ENCODE measurements around the gene TSPAN17.
A peak's percentile ranks its signal among the peaks of the same experiment; 100 is the strongest.

The TSPAN17 gene

DNA sequence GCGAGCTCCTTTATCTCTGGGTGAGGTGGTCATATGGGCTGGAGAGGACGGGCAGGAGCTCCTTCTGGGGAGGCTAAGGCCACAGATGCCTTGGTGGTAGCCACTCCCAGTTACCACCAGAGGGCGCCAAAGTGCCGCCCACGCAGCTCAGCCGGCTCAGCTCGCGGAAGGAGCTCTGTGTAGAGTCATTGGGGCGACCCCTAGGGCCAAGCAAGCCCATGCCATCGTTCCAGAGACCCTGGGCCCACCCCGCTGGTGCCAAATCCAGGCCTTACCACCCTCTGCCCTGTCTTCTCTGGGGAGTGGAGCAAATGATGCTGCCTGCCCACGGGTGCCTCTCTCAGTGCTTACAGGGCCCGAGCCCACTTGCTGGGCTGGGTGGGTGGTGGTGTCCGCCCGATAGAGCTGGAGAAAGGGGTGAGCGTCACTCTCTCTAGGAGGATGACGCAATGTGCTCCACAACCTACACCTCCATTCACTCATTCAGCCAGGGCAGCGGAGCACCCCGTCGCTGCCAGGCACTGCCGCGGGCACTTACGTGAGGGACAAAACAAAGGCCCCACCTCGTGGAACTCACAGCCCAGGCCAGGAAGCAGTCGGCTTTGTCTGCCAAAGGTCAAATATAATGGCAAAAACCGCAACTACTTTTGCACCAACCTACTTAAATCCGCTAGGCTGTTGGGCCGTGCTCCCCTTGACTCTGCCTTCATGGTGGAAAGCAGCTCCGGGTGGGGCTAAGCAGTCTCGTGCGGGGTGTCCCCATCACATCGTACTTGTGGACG, 13.8 kb downstream of the TSPAN17 start:
- peak; percentile 56 to 75 (median 68) for DNase-seq

- no peak for DNase-seq
Observed at GRCh38 chr5:176661676-176662075, 14.4 kb downstream of the TSPAN17 start.

- no peak for DNase-seq
Observed at GRCh38 chr5:176662371-176663333, 15.4 kb downstream of the TSPAN17 start.

DNA sequence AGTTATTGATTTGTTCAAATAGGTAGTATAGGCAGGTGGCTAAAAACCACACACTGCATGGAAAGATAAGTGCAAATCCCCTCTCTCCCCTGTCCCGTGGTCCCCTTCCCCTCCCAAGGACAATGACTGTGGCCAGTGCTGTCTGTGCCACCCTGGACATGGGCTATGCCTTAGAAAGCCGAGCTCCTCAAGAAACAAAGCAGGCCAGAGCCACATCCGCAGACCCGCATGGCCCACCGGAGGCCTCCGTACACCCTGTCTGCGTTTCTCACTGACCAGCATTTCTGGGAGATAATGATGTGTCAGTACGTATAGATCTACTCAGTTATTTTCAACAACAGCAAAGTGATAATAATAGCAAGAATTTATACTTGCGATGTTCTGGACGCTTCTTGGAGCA, 16.3 kb downstream of the TSPAN17 start:
- no peak for DNase-seq

- DNase-seq, result no peak
Observed at GRCh38 chr5:176664479-176664878, 17.2 kb downstream of the TSPAN17 start.

DNA sequence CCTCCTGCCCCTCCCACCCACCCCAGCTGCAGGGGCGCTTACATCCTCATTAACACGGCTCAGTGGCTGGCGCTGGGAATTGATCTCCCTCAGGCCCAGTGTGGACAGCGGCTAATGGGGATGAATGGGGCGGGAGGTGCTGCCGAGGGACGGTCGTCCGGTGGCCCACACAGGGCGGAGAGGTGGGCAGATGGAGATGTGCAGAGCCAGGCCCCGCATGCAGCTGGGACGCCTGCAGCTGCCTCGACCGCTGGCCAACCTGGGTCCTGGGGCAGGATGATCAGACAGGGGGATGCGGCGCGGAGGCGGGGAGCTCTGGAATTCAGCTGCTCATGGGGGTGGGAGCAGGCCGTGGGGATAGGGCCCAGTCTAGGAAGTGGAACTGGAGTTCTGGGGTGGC, 17.6 kb downstream of the TSPAN17 start:
- DNase-seq, result no peak

- no peak for DNase-seq
Observed at GRCh38 chr5:176665517-176665916, 18.2 kb downstream of the TSPAN17 start.

GRCh38 chr5:176667637-176668036, 20.4 kb downstream of the TSPAN17 start:
- DNase-seq, result no peak

DNA sequence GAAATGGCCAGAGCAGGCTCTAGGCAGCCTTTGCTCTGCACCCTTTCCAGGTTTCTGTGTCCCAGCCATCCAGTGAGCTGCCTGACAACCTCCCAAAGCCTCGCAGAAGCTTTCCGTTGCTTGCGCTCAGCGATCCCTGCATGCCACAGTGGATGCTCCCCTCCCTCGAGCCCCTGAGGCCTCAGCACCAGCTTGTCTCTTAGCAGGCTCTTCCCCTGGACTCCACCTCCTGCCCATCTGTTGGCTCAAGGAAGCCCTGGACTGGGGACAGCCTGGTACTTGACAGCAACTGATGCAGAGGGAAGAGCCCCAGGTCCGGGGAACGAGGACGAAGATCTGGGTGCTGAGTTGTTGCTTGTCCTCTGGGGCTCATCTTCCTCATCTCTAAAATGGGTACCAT, 23.2 kb downstream of the TSPAN17 start:
- no peak for DNase-seq

DNA sequence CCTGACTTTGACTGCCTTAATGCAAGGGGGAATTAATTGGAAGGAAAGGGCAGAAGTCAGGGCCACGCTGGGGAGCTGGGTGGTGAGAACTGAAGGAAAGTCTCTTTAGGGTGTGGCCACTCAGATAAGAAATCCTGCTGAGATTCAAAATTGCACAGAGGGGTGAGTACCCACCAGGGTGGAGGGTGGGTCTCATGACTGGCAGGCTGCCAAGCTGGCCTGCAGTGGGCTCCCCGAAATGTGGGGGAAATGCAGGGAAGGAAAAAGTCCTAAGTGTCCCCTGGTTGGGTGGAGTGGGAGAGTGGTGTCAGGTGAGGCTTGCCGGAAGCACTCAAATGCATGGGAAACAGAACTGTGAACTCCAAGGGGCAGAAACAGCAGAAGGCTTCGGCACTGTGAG, 24.1 kb downstream of the TSPAN17 start:
- no peak for DNase-seq

DNA sequence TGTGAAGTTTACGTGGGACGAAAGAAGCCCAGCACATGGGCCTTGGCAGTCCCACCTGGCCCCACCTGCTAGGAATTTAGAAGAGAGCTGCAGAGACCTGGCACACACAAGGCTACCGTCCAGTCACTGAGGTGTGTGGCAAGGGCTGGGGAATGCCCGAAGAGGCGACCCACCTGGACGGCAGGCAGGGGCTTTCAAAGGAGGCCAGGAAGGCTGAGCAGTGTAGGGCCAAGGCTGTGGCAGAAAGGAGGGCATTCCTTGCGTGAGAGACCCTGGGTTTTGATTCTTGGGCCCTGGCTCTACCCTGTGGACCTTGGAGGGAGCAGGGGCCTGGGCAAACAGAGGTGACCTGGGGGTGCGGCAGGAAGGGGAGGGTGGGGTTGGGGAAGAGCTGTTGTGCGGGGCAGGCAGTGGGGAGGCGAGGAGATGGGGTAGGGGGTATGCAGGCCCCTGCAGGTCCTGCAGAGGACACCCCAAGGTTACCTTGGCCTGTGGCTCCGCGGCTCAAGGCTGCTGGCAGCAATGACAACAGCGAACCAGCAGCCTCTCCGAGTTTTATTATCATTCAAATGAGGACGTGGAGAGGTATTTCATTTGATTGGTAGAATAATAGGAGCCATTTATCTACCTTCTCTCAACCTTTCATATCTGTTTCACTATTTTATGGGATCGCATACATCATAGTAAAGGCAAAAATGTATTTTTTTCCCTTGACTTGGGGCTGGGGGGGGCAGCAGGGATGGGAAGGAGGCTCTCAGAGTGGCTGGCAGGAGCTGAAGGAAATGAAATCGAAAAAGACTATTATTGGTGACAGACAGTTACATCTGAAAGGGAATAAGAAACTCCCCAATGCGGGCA, 24.8 kb downstream of the TSPAN17 start:
- no peak for DNase-seq

- DNase-seq, result no peak
Observed at GRCh38 chr5:176673651-176674583, 26.6 kb downstream of the TSPAN17 start.

DNA sequence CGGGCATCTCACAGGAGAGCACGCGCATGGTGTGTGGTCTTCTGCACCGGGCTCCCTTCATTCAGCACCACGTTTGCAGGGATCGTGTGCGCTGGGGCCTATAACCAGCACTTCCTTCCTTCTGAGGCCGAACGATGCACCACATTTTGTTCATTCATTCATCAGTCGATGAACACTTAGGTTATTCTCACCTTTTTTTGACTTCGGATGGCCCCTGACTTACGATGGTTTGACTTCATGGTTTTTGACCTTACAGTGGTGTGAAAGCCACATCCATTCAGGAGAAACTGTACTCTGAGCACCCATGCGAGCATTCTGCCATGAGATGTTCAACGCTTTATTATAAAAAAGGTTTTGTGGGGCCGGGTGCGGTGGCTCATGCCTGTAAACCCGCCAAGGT, 27.5 kb downstream of the TSPAN17 start:
- no peak for DNase-seq

GRCh38 chr5:176675676-176676360, 28.5 kb downstream of the TSPAN17 start:
- no peak for DNase-seq

DNA sequence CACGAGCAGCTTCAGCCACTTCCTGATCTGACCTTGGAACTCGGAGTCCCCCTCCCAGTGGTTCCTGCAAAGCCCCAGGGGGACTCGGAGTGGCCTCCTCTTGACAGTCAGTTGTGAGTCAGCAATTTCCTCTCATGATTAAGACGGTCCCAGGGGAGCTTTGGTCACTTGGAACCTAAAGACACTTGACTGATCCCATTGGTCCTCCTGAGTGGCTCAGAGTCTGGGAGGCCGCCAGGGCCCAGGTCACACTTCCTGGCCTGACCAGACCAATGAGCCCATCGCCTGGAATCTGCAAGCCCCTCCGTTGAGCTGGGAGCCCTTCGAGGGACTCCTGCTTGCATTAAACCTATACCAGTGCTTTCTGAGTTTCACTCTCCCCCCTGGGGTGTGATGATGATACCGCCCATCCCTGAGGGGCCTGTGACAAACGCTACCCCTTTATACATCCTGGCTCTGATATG, 29.1 kb downstream of the TSPAN17 start:
- DNase-seq, result no peak

DNA sequence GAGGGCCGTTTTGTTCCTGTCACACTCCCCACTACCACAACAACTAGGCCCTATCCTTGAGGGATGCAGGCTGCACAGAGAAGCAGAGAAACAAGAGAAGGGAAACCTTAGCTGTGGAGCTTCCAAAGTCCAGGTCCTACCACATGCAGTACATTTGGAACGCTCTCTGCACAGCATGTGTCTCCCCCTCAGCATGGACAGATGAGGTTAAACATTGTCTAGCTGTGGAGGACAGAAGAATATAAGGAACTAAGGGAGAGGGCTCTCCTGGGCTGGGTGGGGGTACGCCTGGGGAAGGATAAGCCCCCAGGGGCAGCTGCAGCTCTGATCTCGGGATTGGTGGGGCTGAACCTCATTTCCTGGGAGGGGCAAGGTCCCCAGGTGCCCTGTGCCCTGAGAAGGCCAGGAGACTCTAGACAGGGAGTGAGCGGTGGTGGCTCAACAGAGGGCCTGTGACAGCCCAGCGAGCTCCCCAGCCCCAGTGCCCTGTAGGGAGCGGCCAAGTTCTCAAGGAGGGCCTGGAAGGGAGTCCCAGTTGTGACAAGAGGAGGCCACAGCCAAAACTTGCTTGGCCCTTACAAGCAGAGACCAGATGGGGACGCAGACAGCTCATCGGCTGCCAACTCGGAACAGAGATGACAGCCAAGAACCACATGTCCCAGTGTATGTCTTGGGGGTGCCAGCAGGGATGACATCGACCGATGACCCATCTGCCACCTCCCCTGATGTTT, 30.1 kb downstream of the TSPAN17 start:
- no peak for DNase-seq

DNA sequence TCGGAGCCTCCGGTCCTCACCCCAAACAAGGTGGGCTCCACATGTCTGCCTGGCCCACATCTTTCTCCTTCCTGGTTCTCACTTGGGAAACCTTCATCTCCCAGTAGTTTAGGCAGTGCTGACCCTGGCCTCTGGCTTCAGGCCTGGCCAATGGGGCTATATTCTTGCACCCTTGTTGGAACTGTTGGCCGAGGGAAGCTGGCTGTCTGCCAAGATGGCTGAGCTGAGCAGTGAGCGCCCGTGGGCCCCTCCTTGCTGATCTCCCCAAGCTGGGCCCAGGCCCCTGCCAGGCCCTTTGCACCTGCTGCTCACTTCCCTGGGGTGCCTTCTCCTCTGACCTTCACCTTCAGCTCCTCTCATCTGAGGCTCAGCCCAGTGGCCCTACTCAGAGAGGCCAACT, 31.3 kb downstream of the TSPAN17 start:
- no peak for DNase-seq

DNA sequence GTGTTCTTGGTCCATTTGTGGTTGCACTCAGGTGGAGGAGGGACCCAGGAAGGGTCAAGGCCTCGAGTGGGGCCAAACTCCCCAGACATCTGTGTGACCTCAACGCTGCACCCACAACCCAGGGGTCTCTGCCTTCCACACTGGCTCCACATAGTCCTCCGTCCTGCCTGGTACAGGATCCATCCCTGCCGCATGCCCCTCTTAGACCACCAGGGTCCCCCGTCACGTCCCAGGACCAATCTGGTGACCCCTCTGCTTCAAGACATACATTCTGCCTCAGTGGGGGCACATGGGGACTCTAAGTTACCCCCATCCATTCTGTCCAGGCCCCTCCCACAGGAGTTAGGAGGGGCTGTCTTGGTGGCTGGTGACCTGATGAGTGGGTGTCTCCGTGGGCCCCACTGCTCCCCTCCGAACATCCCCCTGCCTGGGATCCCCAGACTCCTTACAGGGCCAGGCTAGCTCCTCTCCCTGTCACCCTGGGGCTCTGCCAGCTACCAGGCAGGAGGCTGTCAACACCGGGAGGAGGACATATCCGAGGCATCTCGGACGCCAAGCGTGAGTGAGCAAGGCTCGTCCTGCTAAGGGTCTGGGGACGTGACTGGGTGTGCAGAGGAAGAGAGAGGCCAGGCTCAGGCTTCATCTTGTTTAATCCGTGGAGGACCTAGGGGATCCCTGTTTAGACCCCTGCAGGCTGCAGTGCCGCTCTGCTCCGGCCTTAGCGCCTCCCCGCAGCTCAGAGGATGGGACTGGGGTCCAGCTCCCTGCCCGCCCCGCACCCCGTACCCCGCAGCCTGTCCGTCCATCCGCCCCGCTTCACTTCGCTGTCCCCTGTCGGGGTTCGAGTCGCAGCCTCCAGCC, 32.3 kb downstream of the TSPAN17 start:
- DNase-seq, result no peak

- DNase-seq, result no peak
Observed at GRCh38 chr5:176680226-176680563, 32.9 kb downstream of the TSPAN17 start.

All from T-helper 1 cell (primary cell).